ENCODE measurements around the gene KIFBP.

The KIFBP gene

GRCh38 chr10:69051303-69051702, 62.7 kb downstream of the KIFBP start:
- no peaks in the 10 kb centered on the region for H3K27me3 ChIP-seq (ENCODE audit: insufficient read depth, poor library complexity, severe bottlenecking)
- peak; percentile 65 to 80 for DNase-seq (ENCODE audit: low read depth in 1 of 2, low spot score in 1 of 2)
- TF ChIP-seq REST (IDR thresholded peaks at IDR 0.05; ENCODE audit: insufficient replicate concordance, low read depth): no peak
- TF ChIP-seq SPI1 (IDR thresholded peaks at IDR 0.05; ENCODE audit: borderline replicate concordance, low read depth): no peak
- TF ChIP-seq GABPA (IDR thresholded peaks at IDR 0.05; ENCODE audit: low read depth): no peak
- TF ChIP-seq POLR2AphosphoS5 (IDR thresholded peaks at IDR 0.05; ENCODE audit: low read depth): no peak
- TF ChIP-seq CTCF (IDR thresholded peaks at IDR 0.05; ENCODE audit: insufficient read depth, low read length): no peak
- H3K27ac ChIP-seq (replicated peaks): peak overlapping the region; percentile 19; the same call in 1 of the 2 replicates
- no peak overlapping the region for H3K4me3 ChIP-seq (replicated peaks; ENCODE audit: insufficient read depth, low read length)

DNA sequence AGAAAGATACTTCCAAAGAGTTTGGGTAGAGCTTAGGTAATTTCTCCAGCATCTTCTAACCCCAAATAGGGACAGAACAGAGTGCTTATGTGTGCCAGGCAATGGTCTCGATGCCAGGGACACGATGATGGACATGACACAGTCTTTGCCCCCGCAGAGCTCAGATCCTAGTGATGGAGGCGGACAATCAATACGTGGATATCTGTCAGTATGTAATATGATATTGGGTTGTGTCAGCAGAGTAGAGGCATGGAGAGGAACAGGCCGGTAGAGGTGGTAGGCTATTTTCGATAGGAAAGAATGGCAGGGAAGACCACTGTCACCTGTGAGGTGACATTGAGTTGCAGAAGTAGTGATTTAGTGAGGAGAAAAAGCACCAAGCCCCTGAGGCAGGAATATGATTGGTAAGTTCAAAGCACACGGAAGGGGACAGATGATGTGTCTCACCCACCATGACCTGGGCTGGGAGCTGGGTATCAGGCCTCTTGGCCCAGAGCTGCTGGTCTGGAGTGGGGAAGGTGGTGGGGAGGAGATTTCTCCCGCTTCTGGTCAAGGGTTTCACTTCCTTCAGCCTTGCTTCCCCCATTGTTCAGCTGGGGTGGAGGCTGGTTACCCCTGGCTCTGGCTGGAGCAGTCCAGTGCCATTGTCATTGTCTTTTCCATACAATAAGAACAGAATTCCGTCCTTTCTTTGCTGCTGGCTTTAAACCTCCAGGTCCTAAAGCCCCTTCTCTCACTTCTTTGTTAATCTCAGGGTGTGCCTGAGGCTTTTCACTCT, 63.3 kb downstream of the KIFBP start:
- no peak for DNase-seq (ENCODE audit: low read depth in 1 of 2, low spot score in 1 of 2)
- no peak for TF ChIP-seq CTCF (IDR thresholded peaks at IDR 0.05; ENCODE audit: insufficient read depth, low read length)
- no peak for TF ChIP-seq GABPA (IDR thresholded peaks at IDR 0.05; ENCODE audit: low read depth)
- TF ChIP-seq POLR2AphosphoS5 (IDR thresholded peaks at IDR 0.05; ENCODE audit: low read depth): no peak
- no peak for TF ChIP-seq REST (IDR thresholded peaks at IDR 0.05; ENCODE audit: insufficient replicate concordance, low read depth)
- Histone ChIP-seq H3K27ac (replicated peaks) (no peak overlapping the region; the same call in 1 of the 2 replicates), H3K4me3 (replicated peaks; ENCODE audit: insufficient read depth, low read length) (no peak overlapping the region), H3K27me3 (ENCODE audit: insufficient read depth, poor library complexity, severe bottlenecking) (no peaks in the 10 kb centered on the region)

DNA sequence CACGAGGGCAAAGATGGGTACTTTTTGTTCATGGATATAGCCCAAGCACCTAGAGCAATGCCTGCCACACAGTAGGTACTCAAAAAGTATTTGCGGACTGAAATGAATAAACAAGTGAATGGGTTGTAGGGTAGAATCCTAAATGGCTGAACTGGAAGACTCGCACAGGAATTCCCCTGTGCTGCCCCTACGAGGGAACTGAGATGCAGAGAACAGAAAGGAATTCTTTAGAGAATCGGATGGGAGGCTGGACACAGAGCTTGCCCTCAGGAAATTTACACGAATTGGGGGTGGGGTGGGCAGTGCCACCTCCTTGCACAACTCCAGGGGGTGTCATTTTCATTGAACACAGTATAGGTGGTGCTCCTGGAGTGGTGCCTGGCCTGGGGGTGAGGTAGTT, 64.1 kb downstream of the KIFBP start:
- no peak for DNase-seq (ENCODE audit: low read depth in 1 of 2, low spot score in 1 of 2)
- Histone ChIP-seq H3K4me3 (replicated peaks; ENCODE audit: insufficient read depth, low read length) (no peak overlapping the region), H3K27ac (replicated peaks) (no peak overlapping the region), H3K27me3 (ENCODE audit: insufficient read depth, poor library complexity, severe bottlenecking) (no peaks in the 10 kb centered on the region)
- no peak for TF ChIP-seq REST (IDR thresholded peaks at IDR 0.05; ENCODE audit: insufficient replicate concordance, low read depth)
- no peak for TF ChIP-seq CTCF (IDR thresholded peaks at IDR 0.05; ENCODE audit: insufficient read depth, low read length)
- no peak for TF ChIP-seq GABPA (IDR thresholded peaks at IDR 0.05; ENCODE audit: low read depth)
- no peak for TF ChIP-seq SPI1 (IDR thresholded peaks at IDR 0.05; ENCODE audit: borderline replicate concordance, low read depth)
- no peak for TF ChIP-seq POLR2AphosphoS5 (IDR thresholded peaks at IDR 0.05; ENCODE audit: low read depth)
